RWPE2 (cell line): ENCODE results near the gene KHDC4.

Experiments
- ATAC-seq: fragments of 200-7000 bp; cut with Tn5 transposase; 3 replicates; pipeline ENCODE4 v1.9.1; 2021; ENCODE audit warnings: low read depth
- DNase-seq: peaks from one replicate; pipeline ENCODE4 v3.0.0-alpha.2; 2020; ENCODE audit warnings: low spot score
- H3K27ac ChIP-seq: fragments of 450-650 bp; 2 replicates; pipeline ENCODE4 v1.5.1; 2017; ENCODE audit warnings: mild to moderate bottlenecking; ENCODE audit not compliant: poor library complexity, severe bottlenecking
- H3K27me3 ChIP-seq: fragments of 250-450 bp; sonication (Bioruptor Pico); 2 replicates; pipeline ENCODE4 v1.5.1; 2021; ENCODE audit warnings: mild to moderate bottlenecking, moderate library complexity; ENCODE audit not compliant: insufficient read depth, poor library complexity, severe bottlenecking
- H3K36me3 ChIP-seq: fragments of 250-450 bp; sonication (Bioruptor Pico); 2 replicates; pipeline ENCODE4 v1.5.1; 2020; ENCODE audit warnings: low read depth, mild to moderate bottlenecking, moderate library complexity
- H3K4me1 ChIP-seq: fragments of 250-450 bp; sonication (Bioruptor Pico); 2 replicates; pipeline ENCODE4 v1.5.1; 2021; ENCODE audit warnings: mild to moderate bottlenecking, moderate library complexity; ENCODE audit not compliant: insufficient read depth, poor library complexity, severe bottlenecking
- H3K4me3 ChIP-seq: fragments of 250-450 bp; sonication (Bioruptor Pico); 2 replicates; pipeline ENCODE4 v1.5.1; 2021; ENCODE audit warnings: mild to moderate bottlenecking, moderate library complexity; ENCODE audit not compliant: severe bottlenecking
- H3K9me3 ChIP-seq: fragments of 250-450 bp; sonication (Bioruptor Pico); 2 replicates; pipeline ENCODE4 v1.5.1; 2021; ENCODE audit warnings: mild to moderate bottlenecking, moderate library complexity; ENCODE audit not compliant: severe bottlenecking
- TF ChIP-seq, protein P1 (sequence below): fragments of 450-650 bp; IDR thresholded peaks from one replicate; pipeline ENCODE4 v1.5.1; 2017; ENCODE audit warnings: mild to moderate bottlenecking, moderate library complexity; ENCODE audit not compliant: poor library complexity, severe bottlenecking

KHDC4 gene

DNA sequence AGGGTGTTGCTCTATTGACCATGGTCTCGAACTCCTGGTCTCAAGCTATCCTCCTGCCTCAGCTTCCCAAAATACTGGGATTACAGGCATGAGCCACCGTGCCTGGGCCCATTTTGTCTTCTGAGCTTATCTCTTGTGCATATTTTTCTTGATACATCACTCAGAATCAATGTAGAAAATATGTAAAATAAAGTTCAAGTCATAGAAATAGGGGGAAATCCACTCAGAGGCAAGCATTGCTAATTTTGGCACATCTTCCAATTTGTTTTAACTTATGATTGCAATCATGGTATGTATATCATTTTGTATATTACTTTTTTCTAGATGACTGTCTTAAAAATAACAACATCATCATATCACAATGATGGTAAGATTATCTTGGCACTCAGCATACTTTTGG lies 44.6 kb downstream of the KHDC4 start:
- Histone ChIP-seq H3K36me3 (no peaks in the 10 kb centered on the region), H3K4me3 (no peak overlapping the region), H3K4me1 (peaks cover 21% of the 10 kb centered on the region), H3K27ac (no peak overlapping the region), H3K27me3 (no peaks in the 10 kb centered on the region), H3K9me3 (no peaks in the 10 kb centered on the region)
- TF ChIP-seq, protein P1, sequence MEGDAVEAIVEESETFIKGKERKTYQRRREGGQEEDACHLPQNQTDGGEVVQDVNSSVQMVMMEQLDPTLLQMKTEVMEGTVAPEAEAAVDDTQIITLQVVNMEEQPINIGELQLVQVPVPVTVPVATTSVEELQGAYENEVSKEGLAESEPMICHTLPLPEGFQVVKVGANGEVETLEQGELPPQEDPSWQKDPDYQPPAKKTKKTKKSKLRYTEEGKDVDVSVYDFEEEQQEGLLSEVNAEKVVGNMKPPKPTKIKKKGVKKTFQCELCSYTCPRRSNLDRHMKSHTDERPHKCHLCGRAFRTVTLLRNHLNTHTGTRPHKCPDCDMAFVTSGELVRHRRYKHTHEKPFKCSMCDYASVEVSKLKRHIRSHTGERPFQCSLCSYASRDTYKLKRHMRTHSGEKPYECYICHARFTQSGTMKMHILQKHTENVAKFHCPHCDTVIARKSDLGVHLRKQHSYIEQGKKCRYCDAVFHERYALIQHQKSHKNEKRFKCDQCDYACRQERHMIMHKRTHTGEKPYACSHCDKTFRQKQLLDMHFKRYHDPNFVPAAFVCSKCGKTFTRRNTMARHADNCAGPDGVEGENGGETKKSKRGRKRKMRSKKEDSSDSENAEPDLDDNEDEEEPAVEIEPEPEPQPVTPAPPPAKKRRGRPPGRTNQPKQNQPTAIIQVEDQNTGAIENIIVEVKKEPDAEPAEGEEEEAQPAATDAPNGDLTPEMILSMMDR, result no peak
- DNase-seq (no peak), ATAC-seq (no peak)

GRCh38 chr1:155888481-155888880 lies 45.7 kb downstream of the KHDC4 start:
- TF ChIP-seq, protein P1, result no peak
- peaks cover 13% of the 10 kb centered on the region for H3K4me1 ChIP-seq
- H3K36me3 ChIP-seq, result no peaks in the 10 kb centered on the region
- DNase-seq (no peak), ATAC-seq (no peak)
- H3K27me3 ChIP-seq, result no peaks in the 10 kb centered on the region
- H3K4me3 ChIP-seq, result no peak overlapping the region
- H3K27ac ChIP-seq, result no peak overlapping the region
- H3K9me3 ChIP-seq, result no peaks in the 10 kb centered on the region

- ATAC-seq (no peak), DNase-seq (no peak)
- H3K9me3 ChIP-seq, result no peaks in the 10 kb centered on the region
- H3K4me1 ChIP-seq, result no peaks in the 10 kb centered on the region
- H3K4me3 ChIP-seq, result no peak overlapping the region
- H3K36me3 ChIP-seq, result no peaks in the 10 kb centered on the region
- H3K27ac ChIP-seq, result no peak overlapping the region
- H3K27me3 ChIP-seq, result no peaks in the 10 kb centered on the region
- TF ChIP-seq, protein P1, result no peak
Measured at GRCh38 chr1:155884982-155885381, 49.2 kb downstream of the KHDC4 start.

GRCh38 chr1:155884031-155884960 lies 49.9 kb downstream of the KHDC4 start:
- Histone ChIP-seq H3K27ac (no peak overlapping the region), H3K4me3 (no peak overlapping the region), H3K9me3 (no peaks in the 10 kb centered on the region), H3K4me1 (no peaks in the 10 kb centered on the region), H3K36me3 (no peaks in the 10 kb centered on the region), H3K27me3 (no peaks in the 10 kb centered on the region)
- ATAC-seq, result no peak
- TF ChIP-seq, protein P1, result no peak
- DNase-seq, result no peak

DNA sequence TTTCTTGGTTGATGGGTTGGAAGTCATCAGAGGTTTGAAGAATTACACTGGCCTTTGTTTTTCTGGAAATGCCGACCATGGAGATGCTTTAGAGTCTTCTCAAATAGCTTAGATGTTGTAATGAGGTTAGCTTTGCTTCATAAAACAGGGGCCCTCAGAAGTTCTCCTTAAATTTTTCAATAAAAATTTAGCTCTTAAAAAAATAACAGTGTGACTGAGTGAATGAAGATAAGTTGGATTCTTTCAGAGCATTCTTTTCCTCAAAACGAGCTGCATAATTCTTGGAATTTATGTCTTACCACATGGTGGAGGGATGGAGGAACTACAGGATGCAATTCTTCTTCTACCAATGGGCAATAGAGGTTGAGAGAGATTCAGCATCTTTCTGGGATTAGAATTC lies 51.4 kb downstream of the KHDC4 start:
- no peaks in the 10 kb centered on the region for H3K4me1 ChIP-seq
- no peak for DNase-seq
- no peak overlapping the region for H3K27ac ChIP-seq
- no peak for ATAC-seq
- TF ChIP-seq, protein P1, result no peak
- no peaks in the 10 kb centered on the region for H3K27me3 ChIP-seq
- H3K9me3 ChIP-seq, result no peaks in the 10 kb centered on the region
- H3K4me3 ChIP-seq, result no peak overlapping the region
- no peaks in the 10 kb centered on the region for H3K36me3 ChIP-seq
